GM12873 (cell line): Measurements from ENCODE around the gene KNL1.

Experiments
- TF ChIP-seq, protein P1 (sequence below): IDR thresholded peaks from 2 replicates; pipeline ENCODE4 v1.5.1; 2012; ENCODE audit warnings: low read depth, mild to moderate bottlenecking, moderate library complexity, low read length, control low read depth; ENCODE audit not compliant: insufficient read depth; ENCODE audit errors: missing control alignments

Gene KNL1

DNA sequence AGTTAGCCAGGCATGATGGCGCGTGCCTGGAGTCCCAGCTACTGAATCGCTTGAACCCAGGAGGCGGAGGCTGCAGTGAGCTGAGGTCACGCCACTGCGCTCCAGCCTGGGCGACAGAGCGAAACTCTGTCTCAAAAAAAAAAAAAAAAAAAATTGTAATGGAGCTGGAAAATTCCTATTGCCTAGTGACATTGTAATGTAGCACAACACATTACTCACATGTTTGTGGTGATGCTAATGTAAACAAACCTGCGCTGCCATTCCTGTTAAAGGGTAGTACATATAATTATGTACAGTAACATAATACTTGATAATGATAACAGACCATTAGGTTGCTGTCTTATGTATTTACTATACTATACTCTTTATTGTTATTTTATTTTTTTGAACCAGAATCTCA is 39.1 kb downstream of the KNL1 start:
- TF ChIP-seq, protein P1, sequence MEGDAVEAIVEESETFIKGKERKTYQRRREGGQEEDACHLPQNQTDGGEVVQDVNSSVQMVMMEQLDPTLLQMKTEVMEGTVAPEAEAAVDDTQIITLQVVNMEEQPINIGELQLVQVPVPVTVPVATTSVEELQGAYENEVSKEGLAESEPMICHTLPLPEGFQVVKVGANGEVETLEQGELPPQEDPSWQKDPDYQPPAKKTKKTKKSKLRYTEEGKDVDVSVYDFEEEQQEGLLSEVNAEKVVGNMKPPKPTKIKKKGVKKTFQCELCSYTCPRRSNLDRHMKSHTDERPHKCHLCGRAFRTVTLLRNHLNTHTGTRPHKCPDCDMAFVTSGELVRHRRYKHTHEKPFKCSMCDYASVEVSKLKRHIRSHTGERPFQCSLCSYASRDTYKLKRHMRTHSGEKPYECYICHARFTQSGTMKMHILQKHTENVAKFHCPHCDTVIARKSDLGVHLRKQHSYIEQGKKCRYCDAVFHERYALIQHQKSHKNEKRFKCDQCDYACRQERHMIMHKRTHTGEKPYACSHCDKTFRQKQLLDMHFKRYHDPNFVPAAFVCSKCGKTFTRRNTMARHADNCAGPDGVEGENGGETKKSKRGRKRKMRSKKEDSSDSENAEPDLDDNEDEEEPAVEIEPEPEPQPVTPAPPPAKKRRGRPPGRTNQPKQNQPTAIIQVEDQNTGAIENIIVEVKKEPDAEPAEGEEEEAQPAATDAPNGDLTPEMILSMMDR = no peak

- TF ChIP-seq, protein P1 = no peak
Measured at GRCh38 chr15:40637221-40637745, 43.2 kb downstream of the KNL1 start.

GRCh38 chr15:40639677-40640076 is 45.6 kb downstream of the KNL1 start:
- TF ChIP-seq, protein P1 = no peak

DNA sequence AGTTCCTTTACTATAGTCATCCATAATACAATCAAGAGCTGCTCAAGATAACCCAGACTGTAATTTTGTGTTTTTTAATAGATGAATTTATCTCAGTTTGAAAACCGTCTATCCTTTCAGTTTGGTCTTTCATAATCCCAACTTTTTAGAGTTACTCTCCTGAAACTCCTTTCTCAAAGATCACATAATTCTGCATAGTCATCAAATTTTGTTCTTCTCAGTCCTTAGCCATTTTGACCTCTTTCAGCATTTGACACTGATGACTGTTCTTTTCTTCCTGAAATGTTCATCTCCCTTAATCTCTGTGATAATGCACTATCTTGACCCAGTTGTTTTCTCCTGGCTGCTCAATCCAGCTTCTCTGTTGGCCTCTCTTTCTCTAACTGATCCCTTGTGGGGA is 53.5 kb downstream of the KNL1 start:
- TF ChIP-seq, protein P1 = no peak

GRCh38 chr15:40650479-40650878 is 56.4 kb downstream of the KNL1 start:
- TF ChIP-seq, protein P1 = no peak

DNA sequence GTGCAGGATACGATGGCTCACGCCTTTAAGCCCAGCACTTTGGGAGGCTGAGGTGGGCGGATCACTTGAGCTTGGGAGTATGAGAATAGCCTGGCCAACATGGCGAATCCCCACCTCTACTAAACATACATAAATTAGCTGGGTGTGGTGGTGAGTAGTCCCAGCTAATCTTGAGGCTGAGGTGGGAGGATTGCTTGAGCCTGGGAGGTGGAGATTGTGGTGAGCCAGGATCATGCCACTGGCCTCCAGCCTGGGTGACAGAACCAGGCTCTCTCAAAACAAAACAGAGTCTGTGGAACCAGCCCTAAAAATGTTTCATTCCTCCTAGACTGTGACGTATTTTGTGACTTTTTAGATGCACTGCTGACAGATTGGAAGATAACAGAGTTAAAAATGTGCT is 66.6 kb downstream of the KNL1 start:
- TF ChIP-seq, protein P1 = no peak

- TF ChIP-seq, protein P1 = no peak
Measured at GRCh38 chr15:40664909-40665308, 70.9 kb downstream of the KNL1 start.
